HG03196 (cell line): ENCODE data around the gene USP6NL.
"Not testable (repeated sequence)": the region's sequence is repeated elsewhere in the genome, so short reads cannot be mapped to it uniquely, and the experiment has no call there.

Experiments
- ATAC-seq: cut with Tn5 transposase; IDR thresholded peaks from one replicate; pipeline ENCODE4 v1.9.1; 2021; ENCODE audit not compliant: unreplicated experiment

The USP6NL gene

DNA sequence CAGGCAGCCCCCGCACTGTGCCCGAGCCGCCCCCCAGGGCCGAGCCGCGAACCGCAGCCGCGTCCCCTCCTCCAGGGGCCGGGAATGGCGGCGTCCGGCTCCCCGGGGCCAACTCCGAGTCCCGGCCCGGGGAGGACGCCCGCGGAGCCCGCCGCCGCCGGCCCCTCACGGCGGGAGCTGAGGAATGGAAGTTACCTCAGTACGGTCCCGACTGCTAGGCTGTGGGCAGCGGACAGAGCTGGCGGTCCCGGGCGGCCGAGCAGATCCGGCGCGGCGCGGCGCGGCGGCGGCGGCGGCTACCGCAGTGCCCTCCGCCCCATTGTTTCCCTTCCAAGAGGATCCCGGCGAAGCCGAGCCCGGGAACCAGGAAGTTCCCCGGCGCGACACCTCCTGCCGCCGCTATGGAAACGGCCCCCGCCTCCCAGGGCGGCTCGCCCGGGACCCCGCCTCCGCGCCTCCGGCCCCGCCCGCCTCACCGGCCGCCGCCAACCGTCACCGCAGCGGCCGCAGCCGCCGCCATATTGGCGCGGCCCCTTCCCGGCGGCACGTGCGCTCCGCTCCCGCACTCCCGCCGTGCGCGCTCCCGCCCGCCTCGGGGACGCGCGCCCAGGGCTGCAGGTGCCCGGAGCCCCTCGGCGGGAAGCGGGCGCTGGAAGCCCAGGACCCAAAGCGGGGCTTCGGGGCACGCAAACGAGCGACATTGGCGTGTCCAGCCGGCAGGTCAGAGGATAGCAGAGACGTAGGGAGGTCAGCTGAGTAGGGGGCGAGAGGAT is at the start of gene USP6NL:
Gene USP6NL (minus strand): TSS at position 403 of the 773 bp plus-strand sequence. CDS start 14,016 bp downstream, outside the sequence.
- ATAC-seq, result peak; percentile 53

- no peak for ATAC-seq
Measured at GRCh38 chr10:11658801-11659368, 47.4 kb upstream of the USP6NL start.

DNA sequence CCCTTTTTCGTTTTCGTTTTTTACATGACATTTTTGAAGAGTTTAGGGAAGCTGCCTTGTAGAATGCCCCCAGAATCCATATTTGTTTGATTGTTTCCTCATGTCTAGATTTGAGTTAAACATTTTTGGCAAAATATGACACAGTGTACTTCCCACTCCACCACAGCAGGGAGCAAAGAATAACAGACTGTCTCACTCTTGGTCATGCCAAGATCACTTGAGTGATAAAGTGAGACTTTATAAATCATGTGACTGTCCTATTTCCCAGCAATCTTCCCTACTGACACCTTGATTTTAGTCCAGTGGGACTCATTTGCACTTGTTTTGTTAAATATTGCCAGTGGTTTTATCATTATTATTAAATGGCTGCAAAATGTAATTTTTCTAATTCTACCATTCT is 44.4 kb upstream of the USP6NL start:
- ATAC-seq, result no peak

- ATAC-seq, result no peak
Measured at GRCh38 chr10:11654659-11655058, 43.2 kb upstream of the USP6NL start.

DNA sequence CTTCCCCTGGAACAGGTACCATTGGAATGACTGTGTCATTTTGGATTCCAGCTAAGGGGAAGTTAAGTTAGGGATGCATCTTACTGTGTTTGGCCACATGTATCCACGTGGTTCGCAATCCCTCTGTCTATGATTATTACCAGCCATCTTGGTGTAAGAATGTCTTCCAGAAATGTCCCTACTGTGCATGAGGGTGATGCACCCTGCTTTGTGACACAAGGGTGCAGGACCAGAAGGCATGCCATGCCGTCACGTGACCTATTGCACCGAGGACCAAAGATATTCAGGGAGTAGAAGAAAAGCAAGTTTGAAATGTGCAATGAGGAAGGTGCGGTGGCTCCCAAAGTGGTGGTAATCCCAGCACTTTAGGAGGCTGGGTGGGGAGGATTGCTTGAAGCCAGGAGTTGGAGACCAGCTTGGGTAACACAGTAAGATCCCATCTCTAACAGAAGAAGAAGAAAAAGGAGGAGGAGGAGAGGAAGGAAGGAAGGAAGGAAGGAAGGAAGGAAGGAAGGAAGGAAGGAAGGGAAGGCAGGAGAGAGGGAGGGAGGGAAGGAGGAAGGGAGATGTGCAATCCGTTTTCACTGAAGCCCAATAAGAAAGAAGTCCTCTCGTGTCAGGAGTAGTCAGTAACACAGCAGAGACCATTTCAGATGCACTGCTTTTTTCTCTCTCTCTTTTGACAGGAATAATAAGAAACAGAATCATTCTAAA is 42.5 kb upstream of the USP6NL start:
- no peak for ATAC-seq

DNA sequence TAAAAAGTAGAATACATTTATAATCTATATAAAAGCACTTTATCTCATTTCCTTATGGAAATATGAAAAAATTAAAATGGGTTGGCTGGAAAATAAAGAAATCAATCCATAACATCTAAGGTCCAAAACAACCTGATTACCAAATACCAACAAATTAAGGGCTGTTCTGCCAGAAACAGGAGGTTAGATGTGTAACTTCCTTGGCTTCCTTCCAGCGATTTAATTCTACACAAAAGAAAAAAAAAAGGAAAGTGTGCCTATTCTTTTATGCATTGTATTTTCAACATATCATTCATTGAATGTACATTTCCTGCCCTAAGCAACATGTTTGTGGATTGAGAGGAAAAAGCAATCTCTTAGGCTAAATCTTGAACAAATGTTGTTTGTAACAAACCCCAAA is 36.2 kb upstream of the USP6NL start:
- no peak for ATAC-seq

- no peak for ATAC-seq
Measured at GRCh38 chr10:11646450-11646849, 35.0 kb upstream of the USP6NL start.

DNA sequence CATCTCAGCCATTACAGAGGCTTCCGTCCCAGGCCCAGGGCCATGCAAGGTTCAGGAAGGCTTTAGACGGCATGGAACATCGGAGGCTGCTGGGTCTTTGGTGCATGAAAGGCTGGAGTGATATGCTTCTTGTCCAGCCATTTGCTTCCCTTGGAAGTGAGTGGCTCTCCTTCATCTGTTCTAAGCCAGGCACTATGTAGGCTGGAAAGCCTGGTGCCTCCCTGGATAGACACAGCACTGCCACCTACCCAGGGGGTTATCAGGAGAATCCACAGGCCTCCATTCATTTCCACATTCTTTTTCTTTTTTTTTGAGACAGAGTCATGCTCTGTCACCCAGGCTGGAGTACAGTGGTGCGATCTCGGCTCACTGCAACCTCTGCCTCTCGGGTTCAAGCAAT is 31.6 kb upstream of the USP6NL start:
- no peak for ATAC-seq

GRCh38 chr10:11642566-11642965 is 31.1 kb upstream of the USP6NL start:
- no peak for ATAC-seq

GRCh38 chr10:11639849-11640764 is 28.7 kb upstream of the USP6NL start:
- no peak for ATAC-seq

- no peak for ATAC-seq
Measured at GRCh38 chr10:11639362-11639761, 27.9 kb upstream of the USP6NL start.

DNA sequence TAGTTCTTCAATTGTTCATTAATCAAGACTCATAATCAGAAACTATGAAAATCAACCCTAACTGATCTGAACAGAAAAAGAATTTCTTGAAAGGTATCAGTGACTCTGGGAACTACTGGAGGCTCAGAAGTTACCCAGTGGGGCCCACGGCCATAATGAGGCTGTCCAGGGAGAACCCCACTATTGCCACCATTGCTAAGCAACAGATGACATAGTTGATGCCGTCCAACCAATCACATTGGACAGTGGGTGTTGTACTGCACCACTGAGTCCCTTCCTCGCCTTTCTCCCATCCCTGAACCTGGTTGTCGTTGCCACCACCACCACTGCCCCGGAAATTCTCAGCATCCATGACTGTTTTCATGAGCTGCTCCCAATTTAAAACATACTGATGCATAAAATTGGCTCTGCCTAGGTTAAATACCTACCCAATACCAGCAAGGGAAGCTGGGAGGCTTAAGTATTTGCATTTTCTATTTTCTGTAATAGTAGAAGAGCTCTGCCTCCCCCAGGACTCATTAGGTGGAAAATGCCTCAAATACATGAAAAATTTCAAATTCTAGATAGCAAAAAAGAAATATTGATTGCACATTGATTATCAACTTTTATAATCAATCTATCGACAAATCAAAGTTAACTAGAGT is 26.7 kb upstream of the USP6NL start:
- ATAC-seq, result no peak

DNA sequence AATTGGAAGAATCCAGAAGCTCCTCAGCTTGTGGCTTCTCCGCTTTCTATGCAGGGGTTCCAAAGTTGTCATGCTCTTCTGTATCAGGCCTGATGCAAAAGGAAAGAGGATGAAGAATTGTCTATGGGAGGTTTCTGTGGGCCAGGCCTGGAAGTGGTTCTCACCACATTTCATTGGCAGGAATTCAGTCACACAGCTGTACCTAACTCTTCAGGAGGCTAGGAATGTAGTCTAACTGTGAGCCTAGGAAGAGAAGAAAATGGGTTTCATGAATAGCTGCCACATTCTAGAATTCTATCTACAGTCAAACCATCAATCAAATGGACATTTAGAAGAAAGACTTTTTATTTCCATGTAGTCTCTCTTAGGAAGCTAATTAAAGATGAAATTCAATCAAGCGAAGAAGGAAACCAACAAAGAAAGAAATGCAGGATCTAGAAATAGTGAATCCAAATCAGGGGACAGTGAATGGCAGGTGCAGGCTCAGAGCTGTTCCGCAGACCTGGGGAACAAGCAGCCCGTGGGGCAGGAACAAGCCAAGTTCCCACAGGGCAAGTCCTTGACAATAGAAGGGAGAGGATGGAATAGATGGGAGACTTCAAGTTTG is 25.4 kb upstream of the USP6NL start:
- ATAC-seq, result no peak

DNA sequence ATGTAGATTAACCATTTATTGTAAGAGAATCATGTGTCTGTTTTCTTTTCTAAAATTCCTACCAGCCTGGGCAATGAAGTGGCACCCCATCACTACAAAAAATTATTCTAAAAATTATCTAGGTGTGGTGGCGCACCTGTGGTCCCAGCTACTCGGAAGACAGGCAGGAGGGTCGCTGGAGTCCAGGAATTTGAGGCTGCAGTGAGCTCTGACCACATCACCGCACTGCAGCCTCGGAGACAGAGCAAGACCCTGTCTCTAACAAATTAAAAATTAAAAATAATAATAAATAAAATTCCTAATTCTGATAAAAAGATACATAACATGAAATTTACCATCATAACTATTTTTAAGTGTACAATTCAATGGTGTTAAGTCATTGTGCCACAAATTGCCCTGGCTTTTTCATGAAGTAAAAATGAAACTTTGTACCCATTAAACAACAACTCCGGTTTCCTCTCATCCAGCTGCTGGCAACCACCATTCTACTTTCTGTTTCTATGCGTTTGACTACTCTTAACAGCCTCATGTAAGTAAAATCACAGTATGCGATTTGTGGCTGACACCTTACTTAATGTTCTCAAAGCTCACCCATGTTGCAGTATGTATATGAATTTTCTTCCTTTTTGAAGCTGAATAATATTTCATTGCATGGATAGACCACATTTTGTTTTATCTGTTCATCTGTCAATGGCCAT is 20.6 kb upstream of the USP6NL start:
- ATAC-seq, result peak; percentile 97

- ATAC-seq, result no peak
Measured at GRCh38 chr10:11631291-11631690, 19.8 kb upstream of the USP6NL start.

- no peak for ATAC-seq
Measured at GRCh38 chr10:11629731-11630130, 18.3 kb upstream of the USP6NL start.

DNA sequence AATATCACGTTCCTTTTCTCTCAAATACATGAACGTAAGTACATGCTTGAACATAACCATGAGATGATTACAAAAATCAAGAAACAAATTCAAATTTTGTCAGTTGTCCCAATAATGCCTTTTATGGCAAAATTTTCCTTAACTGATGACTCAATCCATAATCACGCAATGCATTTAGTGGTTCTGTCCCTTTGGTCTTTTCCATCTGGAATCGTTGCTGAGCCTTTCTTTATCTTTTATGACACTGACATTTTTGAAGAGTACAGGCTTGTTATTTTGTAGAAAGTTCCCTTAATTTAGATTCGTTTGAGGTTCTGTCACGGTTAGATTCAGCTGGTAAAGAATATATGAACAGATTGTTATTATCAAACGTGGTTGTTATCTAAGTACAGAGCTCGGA is 16.5 kb upstream of the USP6NL start:
- not testable (repeated sequence) for ATAC-seq

DNA sequence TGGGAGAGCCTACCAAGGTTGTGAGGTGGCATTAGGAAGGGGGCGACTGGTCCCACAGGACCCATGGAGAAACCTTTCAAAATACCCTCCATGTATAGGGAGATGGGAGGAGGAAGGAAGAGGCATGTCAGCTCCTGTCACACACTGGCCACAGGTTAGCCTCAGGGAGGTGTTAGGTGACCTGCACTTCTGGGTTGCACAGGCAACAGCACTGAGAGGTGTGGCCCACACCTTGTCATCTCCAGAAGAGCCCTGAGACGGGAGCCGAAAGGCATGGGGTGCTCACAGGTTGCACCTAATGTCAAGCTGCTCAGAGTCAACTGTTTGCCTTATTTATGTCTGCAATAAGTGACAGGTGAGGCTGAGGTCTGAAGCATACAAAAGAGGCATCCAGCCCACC is 14.6 kb upstream of the USP6NL start:
- ATAC-seq, result no peak

- peak; percentile 57 for ATAC-seq
Measured at GRCh38 chr10:11625019-11625735, 13.7 kb upstream of the USP6NL start.
